ENCODE results near the gene CCDC40.

Gene CCDC40

GRCh38 chr17:80002070-80002641 is 34.3 kb upstream of the CCDC40 start:
- DNase-seq: no peak

GRCh38 chr17:80002690-80003490 is 33.6 kb upstream of the CCDC40 start:
- no peak for DNase-seq

- DNase-seq: no peak
Observed at GRCh38 chr17:80003969-80004368, 32.5 kb upstream of the CCDC40 start.

GRCh38 chr17:80005360-80006338 is 30.8 kb upstream of the CCDC40 start:
- DNase-seq: peak; percentile 52 to 71

- no peak for DNase-seq
Observed at GRCh38 chr17:80006339-80006720, 30.1 kb upstream of the CCDC40 start.

GRCh38 chr17:80006811-80007752 is 29.4 kb upstream of the CCDC40 start:
- no peak for DNase-seq

- no peak for DNase-seq
Observed at GRCh38 chr17:80007939-80008338, 28.5 kb upstream of the CCDC40 start.

- peak; percentile 82 for DNase-seq
Observed at GRCh38 chr17:80008383-80008840, 28.0 kb upstream of the CCDC40 start.

- DNase-seq: no peak
Observed at GRCh38 chr17:80008848-80009247, 27.6 kb upstream of the CCDC40 start.

GRCh38 chr17:80009391-80010282 is 26.8 kb upstream of the CCDC40 start:
- no peak for DNase-seq

GRCh38 chr17:80010283-80010858 is 26.1 kb upstream of the CCDC40 start:
- no peak for DNase-seq

- DNase-seq: no peak
Observed at GRCh38 chr17:80011989-80012555, 24.4 kb upstream of the CCDC40 start.

- DNase-seq: no peak
Observed at GRCh38 chr17:80012765-80013741, 23.4 kb upstream of the CCDC40 start.

GRCh38 chr17:80017226-80018010 is 19.0 kb upstream of the CCDC40 start:
- no peak for DNase-seq

GRCh38 chr17:80018917-80019651 is 17.4 kb upstream of the CCDC40 start:
- no peak for DNase-seq

GRCh38 chr17:80021600-80021999 is 14.8 kb upstream of the CCDC40 start:
- no peak for DNase-seq

GRCh38 chr17:80023481-80024205 is 12.8 kb upstream of the CCDC40 start:
- DNase-seq: no peak
